GM19455 (cell line): ENCODE results near the gene GMEB1.
"Not testable (repeated sequence)": the region's sequence is repeated elsewhere in the genome, so short reads cannot be mapped to it uniquely, and the experiment has no call there.

Experiments used
- ATAC-seq: cut with Tn5 transposase; IDR thresholded peaks from one replicate; pipeline ENCODE4 v1.9.1; 2021; ENCODE audit not compliant: unreplicated experiment

Gene GMEB1

DNA sequence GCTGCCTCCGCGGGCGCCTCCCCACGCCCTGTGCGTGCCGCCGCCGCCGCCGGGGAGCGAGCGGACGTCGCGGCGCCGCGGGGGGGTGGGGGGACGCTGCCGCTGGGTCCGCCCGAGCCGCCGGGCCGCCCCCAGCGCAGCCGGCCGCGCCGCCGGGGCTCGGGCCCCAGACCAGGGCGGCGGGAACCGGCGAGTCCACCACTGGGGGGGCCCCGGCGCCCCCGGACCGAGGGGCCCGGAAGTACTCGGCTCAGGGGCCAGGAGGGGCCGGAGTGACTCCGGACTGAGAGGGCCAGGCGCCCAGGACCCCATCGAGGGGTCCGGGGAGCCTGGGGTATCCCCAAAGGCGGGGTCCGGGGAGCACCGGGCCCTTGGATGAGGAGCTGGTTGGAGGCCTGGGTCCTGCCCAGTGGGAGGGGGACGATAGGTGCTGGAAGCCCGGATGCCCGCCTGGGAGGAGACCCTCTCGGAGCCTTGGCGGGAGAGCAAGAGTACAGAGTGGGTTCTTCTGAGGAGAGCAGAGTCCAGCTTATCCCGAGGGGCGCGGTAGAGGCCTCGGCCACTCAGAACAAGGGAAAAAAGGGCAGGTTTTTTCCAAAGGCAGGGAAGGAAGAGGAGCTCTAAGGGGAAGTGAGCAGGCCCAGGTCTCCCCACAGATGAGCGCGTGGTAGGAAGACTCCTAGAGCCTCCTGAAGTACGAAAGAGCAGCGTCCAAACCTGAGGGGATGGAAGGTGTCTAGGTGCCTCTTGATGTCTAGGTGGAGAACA is 556 bp downstream of the GMEB1 start:
- ATAC-seq: peak; percentile 61

GRCh38 chr1:28671254-28671780 is 2.7 kb downstream of the GMEB1 start:
- no peak for ATAC-seq

GRCh38 chr1:28672971-28673370 is 4.4 kb downstream of the GMEB1 start:
- not testable (repeated sequence) for ATAC-seq

DNA sequence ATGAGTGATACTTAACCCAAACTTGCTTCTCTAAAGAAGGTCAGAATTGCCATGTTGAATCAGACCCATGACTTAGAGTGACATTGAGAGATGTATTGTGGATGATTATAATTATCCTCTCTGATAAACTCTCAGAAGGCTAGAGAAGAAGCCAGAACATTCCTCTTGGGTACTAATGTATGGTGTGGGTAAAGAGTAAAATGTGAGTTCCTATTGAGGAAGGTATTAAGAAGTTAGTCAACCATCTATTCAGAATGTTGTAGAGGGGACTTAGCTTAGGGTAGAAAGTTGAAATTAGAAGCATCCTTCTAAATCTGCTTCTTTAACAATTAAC is 7.3 kb downstream of the GMEB1 start:
- ATAC-seq: no peak

GRCh38 chr1:28680151-28680550 is 11.6 kb downstream of the GMEB1 start:
- no peak for ATAC-seq

- ATAC-seq: no peak
Observed at GRCh38 chr1:28682840-28683239, 14.3 kb downstream of the GMEB1 start.

DNA sequence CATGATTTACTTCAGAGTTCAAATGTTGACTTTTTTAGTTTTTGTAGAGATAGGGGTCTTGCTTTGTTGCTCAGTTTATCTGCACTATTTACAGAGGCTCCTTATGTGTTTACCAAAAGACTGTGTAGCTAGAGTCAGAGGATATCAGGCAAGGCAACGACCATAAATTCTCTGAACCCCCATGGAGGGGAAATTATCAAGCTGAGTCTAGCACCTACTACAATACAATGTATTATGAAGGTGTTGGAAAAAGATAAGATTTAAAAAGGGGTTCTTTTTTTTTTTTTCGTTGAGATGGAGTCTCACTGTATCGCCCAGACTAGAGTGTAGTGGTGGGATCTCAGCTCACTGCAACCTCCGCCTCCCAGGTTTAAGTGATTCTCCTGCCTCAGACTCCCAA is 16.4 kb downstream of the GMEB1 start:
- ATAC-seq: no peak

- ATAC-seq: not testable (repeated sequence)
Observed at GRCh38 chr1:28691627-28692026, 23.0 kb downstream of the GMEB1 start.

- ATAC-seq: no peak
Observed at GRCh38 chr1:28703629-28704028, 35.0 kb downstream of the GMEB1 start.

DNA sequence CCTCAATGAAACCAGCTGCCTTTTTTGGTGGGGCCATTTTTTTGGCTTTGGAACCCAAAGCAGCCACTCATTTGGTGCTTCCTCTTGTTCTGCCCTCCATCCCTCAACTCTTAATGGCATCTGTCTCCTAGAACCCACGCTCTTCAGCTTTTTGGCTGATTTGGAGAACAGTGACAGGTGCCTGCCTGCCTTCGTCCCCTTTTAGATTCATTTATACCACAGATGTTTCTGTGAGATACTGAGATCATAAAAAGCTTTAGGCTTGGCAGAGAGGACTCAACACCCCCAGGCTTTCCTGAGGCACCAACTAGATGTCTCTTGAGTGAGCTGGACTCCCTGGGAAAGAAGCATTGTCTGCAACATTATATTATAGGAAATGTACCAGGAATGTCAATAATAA is 47.8 kb downstream of the GMEB1 start:
- ATAC-seq: no peak

DNA sequence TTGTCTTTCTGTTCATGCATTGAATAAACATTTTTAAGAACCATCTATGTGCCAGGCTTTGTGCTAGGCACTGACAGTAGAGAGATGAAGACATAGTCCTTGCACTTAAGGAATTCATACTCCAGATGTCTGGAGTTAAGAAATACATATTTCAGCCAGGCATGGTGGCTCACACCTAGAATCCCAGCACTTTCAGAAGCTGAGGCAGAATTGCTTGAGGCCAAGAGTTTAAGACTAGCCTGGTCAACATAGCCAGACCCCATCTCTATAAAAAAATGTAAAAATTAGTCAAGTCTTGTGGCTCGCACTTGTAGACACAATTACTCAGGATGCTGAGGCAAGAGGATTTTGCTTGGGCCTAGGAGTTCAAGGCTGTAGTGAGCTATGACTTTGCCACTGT is 49.6 kb downstream of the GMEB1 start:
- no peak for ATAC-seq

DNA sequence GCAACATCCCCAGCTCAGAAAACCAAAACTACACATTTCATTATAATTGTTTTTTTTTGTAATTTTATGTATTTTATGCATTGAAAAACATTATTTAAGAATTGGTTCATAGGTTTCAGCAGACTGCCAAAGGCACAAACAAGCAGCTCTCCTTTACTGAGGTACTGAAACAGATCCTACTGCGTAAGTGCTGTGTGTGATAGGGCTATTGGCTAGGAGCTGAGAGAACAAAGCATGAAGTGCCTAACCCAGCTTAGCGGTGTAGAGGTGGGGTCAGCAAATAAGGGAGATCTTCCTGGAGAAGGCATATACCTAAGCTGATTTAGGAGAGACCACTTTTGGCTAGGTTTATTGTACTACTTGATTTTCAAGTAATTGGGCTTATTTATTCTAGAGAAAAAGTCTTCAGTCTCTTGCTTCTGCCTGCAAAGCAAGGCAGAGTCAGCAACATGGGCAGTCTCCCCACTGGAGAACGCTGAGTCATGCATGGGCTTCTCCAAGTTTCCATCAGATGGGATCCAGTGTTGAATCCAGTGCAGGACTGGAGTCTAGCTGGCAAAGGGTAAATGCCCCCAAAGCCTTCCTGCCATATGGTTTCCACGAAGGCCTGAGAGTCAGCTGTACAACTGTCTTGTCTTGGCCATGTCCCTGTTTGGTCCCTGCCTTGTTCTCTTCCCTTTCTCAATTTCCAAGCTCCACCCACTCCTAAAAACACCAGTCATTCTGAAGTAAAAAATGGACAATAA is 50.2 kb downstream of the GMEB1 start:
- ATAC-seq: no peak

DNA sequence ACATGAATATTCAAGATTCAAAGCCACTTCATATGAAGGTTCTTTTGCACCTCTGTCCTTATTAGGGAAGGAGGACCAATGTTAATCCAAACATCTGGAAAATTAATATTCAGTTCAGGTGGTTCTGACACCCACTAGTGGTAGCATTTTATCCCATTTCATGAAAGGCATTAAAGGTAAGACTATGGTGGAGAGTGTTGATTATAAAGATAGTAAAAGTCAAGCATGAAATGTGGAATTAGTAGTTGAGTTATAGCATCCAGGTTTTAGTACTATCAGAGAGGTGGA is 50.7 kb downstream of the GMEB1 start:
- ATAC-seq: no peak

GRCh38 chr1:28720376-28720775 is 51.8 kb downstream of the GMEB1 start:
- ATAC-seq: no peak

DNA sequence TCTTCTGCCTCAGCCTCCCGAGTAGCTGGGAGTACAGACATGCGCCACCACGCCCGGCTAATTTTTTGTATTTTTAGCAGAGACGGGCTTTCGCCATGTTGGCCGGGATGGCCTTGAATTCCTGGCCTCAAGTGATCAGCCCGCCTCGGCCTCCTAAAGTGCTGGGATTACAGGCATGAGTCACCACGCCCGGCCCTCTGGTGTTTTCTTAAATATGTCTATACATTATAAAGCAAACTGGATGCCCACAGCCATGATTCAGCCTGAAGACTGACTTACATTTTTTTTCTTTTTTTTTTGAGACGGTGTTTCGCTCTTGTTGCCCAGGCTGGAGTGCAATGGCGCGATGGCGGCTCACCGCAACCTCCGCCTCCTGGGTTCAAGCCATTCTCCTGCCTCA is 53.3 kb downstream of the GMEB1 start:
- ATAC-seq: not testable (repeated sequence)

DNA sequence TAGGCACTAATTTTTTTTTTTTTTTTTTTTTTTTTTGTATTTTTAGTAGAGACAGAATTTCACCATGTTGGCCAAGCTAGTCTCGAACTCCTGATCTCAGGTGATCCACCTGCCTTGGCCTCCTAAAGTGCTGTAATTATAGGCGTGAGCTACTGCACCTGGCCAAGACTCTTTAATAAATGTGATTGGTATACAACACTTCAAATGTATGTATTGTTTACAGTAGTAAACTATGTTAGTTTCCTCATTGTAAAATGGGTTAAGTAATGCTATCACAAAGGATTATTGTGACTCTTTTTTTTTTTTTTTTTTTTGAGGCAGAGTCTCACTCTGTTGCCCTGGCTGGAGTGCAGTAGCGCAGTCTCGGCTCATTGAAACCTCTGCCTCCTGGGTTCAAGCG is 56.8 kb downstream of the GMEB1 start:
- ATAC-seq: not testable (repeated sequence)

GRCh38 chr1:28735961-28736449 is 67.4 kb downstream of the GMEB1 start:
- no peak for ATAC-seq

DNA sequence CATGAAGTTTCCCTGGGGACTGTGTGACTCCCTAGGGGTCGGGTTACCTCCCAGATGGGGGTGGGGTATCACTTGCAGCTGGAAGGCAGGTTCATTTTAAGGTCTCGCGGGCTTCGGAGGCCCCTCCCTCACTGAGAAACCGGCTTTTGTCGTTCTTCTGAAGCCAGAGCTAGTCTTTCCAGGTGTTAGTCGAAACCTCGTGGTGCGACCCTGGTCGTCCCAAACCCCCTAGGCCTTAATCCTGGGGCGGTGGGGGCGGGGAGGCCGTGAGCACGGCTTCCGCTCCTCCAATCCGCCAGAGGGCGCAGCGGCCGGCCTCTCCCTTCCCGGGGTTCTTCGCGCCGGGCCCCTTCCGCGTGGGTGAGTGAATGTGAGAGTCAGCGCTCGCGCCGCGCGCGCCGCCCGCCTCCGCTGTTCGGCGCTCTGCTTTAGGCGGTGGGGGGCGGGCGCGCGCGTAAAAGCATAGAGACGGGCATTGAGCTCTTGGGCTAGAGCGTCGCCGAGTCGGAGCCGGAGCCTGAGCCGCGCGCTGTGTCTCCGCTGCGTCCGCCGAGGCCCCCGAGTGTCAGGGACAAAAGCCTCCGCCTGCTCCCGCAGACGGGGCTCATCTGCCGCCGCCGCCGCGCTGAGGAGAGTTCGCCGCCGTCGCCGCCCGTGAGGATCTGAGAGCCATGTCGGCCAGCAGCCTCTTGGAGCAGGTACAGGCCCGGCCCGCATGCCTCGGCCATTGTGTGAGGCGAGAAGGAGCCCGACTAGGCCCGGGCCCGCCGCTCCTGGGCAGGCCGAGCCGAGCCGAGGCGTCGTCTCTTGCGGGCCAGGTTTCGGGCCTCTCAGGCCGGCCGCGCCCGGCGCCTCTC is 68.1 kb downstream of the GMEB1 start, which contains the start of gene YTHDF2:
YTHDF2 (plus strand) TSS at position 491 of the 857 bp plus-strand sequence; CDS start at position 672, 181 bp downstream.
- ATAC-seq: peak; percentile 86

DNA sequence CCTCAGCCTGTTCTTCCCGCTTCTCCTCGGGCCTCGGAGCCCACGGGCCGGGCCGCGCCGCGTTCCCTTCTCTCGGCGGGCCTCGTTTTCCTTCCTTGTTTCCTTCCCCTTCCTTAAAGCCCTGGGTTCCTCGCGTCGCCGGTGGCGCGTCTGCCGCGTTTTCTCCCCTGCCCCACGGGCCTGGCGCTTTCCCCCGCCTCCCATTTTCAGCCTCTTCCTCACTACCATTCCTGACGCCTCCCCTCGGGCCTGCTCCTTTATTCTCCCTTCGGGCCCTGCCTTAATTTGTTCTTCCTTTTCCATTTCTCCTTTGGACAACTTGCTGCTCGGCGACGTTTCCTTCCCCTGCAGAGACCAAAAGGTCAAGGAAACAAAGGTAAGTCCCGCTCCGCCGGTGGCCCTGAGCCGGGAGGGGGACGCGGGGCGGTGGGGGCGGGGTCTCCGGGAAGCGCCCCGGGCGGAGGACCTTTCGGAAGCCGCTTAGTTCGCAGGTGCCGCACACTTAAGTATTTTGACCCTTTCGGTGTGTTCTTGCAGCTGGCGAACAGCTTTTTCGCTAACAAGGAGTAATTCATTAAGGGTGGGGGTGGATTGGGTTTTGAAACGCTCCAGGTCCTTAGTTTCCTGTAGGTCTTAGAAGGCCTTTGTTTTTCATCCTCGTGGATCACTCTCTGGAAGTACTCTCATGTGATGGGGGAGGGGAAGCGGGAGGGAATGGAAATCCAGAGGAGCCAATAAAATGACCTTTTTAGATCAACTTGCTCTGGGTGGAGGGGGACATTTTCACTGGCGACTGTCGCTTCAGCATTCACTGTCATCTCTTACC is 68.9 kb downstream of the GMEB1 start:
- peak; percentile 21 for ATAC-seq

DNA sequence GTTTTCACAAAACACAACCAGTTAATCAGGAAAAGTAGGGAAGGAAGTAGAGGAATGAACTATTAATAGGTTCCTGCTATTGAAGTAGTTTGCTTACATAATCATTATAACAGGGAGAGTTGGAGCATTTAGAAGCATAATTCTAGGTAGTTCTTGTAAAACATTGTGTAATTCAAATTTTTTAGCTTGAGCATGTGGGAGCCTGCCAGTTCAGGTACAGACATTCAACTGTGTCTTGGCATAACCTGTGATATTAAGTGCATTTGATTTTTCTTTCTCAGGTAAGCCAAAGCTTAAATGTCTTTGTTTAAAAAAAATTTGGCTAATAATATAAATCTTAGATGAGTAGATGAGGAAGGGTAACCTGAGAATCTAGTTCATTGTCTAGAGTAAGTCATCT is 71.5 kb downstream of the GMEB1 start:
- ATAC-seq: no peak
